HEK293 (cell line): ENCODE measurements around the gene SRSF1.

Experiments used
- CTCF ChIA-PET: fragments of 350-600 bp; formaldehyde crosslinking; extraction: SDS; loops from one replicate; lab custom pipeline; 2021; ENCODE audit warnings: antibody characterized with exemption; lab: Yijun Ruan, JAX
- POLR2A ChIA-PET: fragments of 300-600 bp; formaldehyde crosslinking; extraction: SDS; loops from one replicate; lab custom pipeline; 2020; ENCODE audit warnings: antibody characterized with exemption, inconsistent platforms; lab: Yijun Ruan, JAX
- H3K27ac ChIP-seq: fragments of 200-500 bp; sonication (Bioruptor generic); 2 replicates; pipeline ENCODE4 v1.5.1; 2014; ENCODE audit warnings: low read depth, low read length, control low read depth, inconsistent platforms; ENCODE audit errors: extremely low read depth
- H3K36me3 ChIP-seq, 2 experiments: fragments of 200-500 bp in 1 of 2; sonication (Bioruptor generic) in 1 of 2; 1 replicate in 1 of 2; 2 replicates in 1 of 2; pipeline ENCODE4 v1.5.1; 2014 to 2017; ENCODE audit warnings: inconsistent platforms in 2 of 2, low read length in 2 of 2; ENCODE audit not compliant: control insufficient read depth in 2 of 2, insufficient read depth in 1 of 2
- H3K4me1 ChIP-seq: fragments of 200-500 bp; sonication (Bioruptor generic); 2 replicates; pipeline ENCODE4 v1.5.1; 2014; ENCODE audit warnings: mild to moderate bottlenecking, low read length, inconsistent platforms; ENCODE audit not compliant: control insufficient read depth, insufficient read depth
- H3K4me3 ChIP-seq: 2 replicates; pipeline ENCODE4 v1.5.1; 2011; ENCODE audit warnings: low read depth, mild to moderate bottlenecking, control low read depth, low read length, moderate library complexity
- H3K9me3 ChIP-seq: fragments of 200-500 bp; sonication (Bioruptor generic); 2 replicates; pipeline ENCODE4 v1.5.1; 2014; ENCODE audit warnings: low read depth, low read length, inconsistent platforms; ENCODE audit not compliant: control insufficient read depth, insufficient read depth
- BCL11B ChIP-seq: fragments of 450-650 bp; formaldehyde crosslinking; IDR thresholded peaks from 2 replicates; pipeline ENCODE4 v1.5.1; 2016; ENCODE audit warnings: low read depth, missing biosample characterization, missing genetic modification characterization
- EGR2 ChIP-seq: fragments of 450-650 bp; formaldehyde crosslinking; IDR thresholded peaks from 2 replicates; pipeline ENCODE4 v1.5.1; 2016; ENCODE audit warnings: low read depth, missing biosample characterization, missing genetic modification characterization
- GLI4 ChIP-seq: fragments of 450-650 bp; formaldehyde crosslinking; IDR thresholded peaks from 2 replicates; pipeline ENCODE4 v1.5.1; 2016; ENCODE audit warnings: missing biosample characterization, missing genetic modification characterization
- HOXD13 ChIP-seq: sonication (generic); formaldehyde crosslinking; IDR thresholded peaks from 2 replicates; pipeline ENCODE4 v1.8.0; 2022; ENCODE audit warnings: missing genetic modification reagents, borderline replicate concordance
- IKZF3 ChIP-seq: fragments of 450-650 bp; IDR thresholded peaks from 2 replicates; pipeline ENCODE4 v1.5.0; 2018; ENCODE audit warnings: missing biosample characterization, mild to moderate bottlenecking, missing genetic modification characterization, moderate library complexity
- KLF10 ChIP-seq: fragments of 450-650 bp; IDR thresholded peaks from 2 replicates; pipeline ENCODE4 v1.5.1; 2018; ENCODE audit warnings: missing biosample characterization, mild to moderate bottlenecking, missing genetic modification characterization
- KLF17 ChIP-seq: fragments of 450-650 bp; formaldehyde crosslinking; IDR thresholded peaks from 2 replicates; pipeline ENCODE4 v1.5.1; 2016; ENCODE audit warnings: missing biosample characterization, missing genetic modification characterization
- MZF1 ChIP-seq: fragments of 450-650 bp; formaldehyde crosslinking; IDR thresholded peaks from 2 replicates; pipeline ENCODE4 v1.5.1; 2017; ENCODE audit warnings: missing biosample characterization, missing genetic modification characterization, borderline replicate concordance
- SP2 ChIP-seq: fragments of 450-650 bp; formaldehyde crosslinking; IDR thresholded peaks from 2 replicates; pipeline ENCODE4 v1.5.1; 2016; ENCODE audit warnings: missing biosample characterization, missing genetic modification characterization
- ZBTB17 ChIP-seq: fragments of 450-650 bp; formaldehyde crosslinking; IDR thresholded peaks from 2 replicates; pipeline ENCODE4 v1.5.1; 2016; ENCODE audit warnings: missing biosample characterization, missing genetic modification characterization
- ZBTB20 ChIP-seq: fragments of 450-650 bp; formaldehyde crosslinking; IDR thresholded peaks from 2 replicates; pipeline ENCODE4 v1.5.1; 2016; ENCODE audit warnings: missing biosample characterization, missing genetic modification characterization
- ZBTB44 ChIP-seq: fragments of 450-650 bp; IDR thresholded peaks from 2 replicates; pipeline ENCODE4 v1.5.1; 2018; ENCODE audit warnings: missing biosample characterization, mild to moderate bottlenecking, missing genetic modification characterization
- ZFP69B ChIP-seq: fragments of 450-650 bp; formaldehyde crosslinking; IDR thresholded peaks from 2 replicates; pipeline ENCODE4 v1.5.1; 2016; ENCODE audit warnings: missing biosample characterization, missing genetic modification characterization
- ZNF157 ChIP-seq: fragments of 450-650 bp; formaldehyde crosslinking; IDR thresholded peaks from 2 replicates; pipeline ENCODE4 v1.5.1; 2016; ENCODE audit warnings: missing biosample characterization, missing genetic modification characterization
- ZNF19 ChIP-seq: fragments of 450-650 bp; formaldehyde crosslinking; IDR thresholded peaks from 2 replicates; pipeline ENCODE4; 2016; ENCODE audit warnings: missing biosample characterization, missing genetic modification characterization, low read depth
- ZNF223 ChIP-seq: fragments of 450-650 bp; formaldehyde crosslinking; IDR thresholded peaks from 2 replicates; pipeline ENCODE4 v1.5.1; 2016; ENCODE audit warnings: missing biosample characterization, missing genetic modification characterization
- ZNF23 ChIP-seq: fragments of 450-650 bp; formaldehyde crosslinking; IDR thresholded peaks from 2 replicates; pipeline ENCODE4 v1.5.1; 2016; ENCODE audit warnings: missing biosample characterization, missing genetic modification characterization, borderline replicate concordance
- ZNF239 ChIP-seq: fragments of 450-650 bp; formaldehyde crosslinking; IDR thresholded peaks from 2 replicates; pipeline ENCODE4 v1.5.1; 2016; ENCODE audit warnings: missing biosample characterization, missing genetic modification characterization
- ZNF248 ChIP-seq: fragments of 450-650 bp; formaldehyde crosslinking; IDR thresholded peaks from 2 replicates; pipeline ENCODE4 v1.5.1; 2017; ENCODE audit warnings: missing biosample characterization, missing genetic modification characterization
- ZNF426 ChIP-seq: fragments of 450-650 bp; formaldehyde crosslinking; IDR thresholded peaks from 2 replicates; pipeline ENCODE4 v1.5.1; 2017; ENCODE audit warnings: missing biosample characterization, missing genetic modification characterization, mild to moderate bottlenecking, inconsistent platforms, moderate library complexity
- ZNF585B ChIP-seq: fragments of 450-650 bp; formaldehyde crosslinking; IDR thresholded peaks from 2 replicates; pipeline ENCODE4 v1.5.1; 2016; ENCODE audit warnings: missing biosample characterization, missing genetic modification characterization
- ZNF596 ChIP-seq: fragments of 450-650 bp; IDR thresholded peaks from 2 replicates; pipeline ENCODE4 v1.5.0; 2018; ENCODE audit warnings: missing biosample characterization, mild to moderate bottlenecking, missing genetic modification characterization, moderate library complexity
- ZNF624 ChIP-seq: fragments of 450-650 bp; formaldehyde crosslinking; IDR thresholded peaks from 2 replicates; pipeline ENCODE4 v1.5.1; 2017; ENCODE audit warnings: missing biosample characterization, missing genetic modification characterization
- ZSCAN23 ChIP-seq: fragments of 450-650 bp; formaldehyde crosslinking; IDR thresholded peaks from 2 replicates; pipeline ENCODE4 v1.5.1; 2016; ENCODE audit warnings: missing biosample characterization, missing genetic modification characterization
- TF ChIP-seq, protein P1 (sequence below): fragments of 450-650 bp; formaldehyde crosslinking; IDR thresholded peaks from 2 replicates; pipeline ENCODE4 v1.5.1; 2017; ENCODE audit warnings: missing biosample characterization, mild to moderate bottlenecking, missing genetic modification characterization, moderate library complexity
- TF ChIP-seq, protein P2 (sequence below): fragments of 450-650 bp; formaldehyde crosslinking; conservative IDR thresholded peaks from 2 replicates; pipeline ENCODE4 v1.5.1; 2016; ENCODE audit warnings: low read depth, missing biosample characterization, missing genetic modification characterization
- TF ChIP-seq, protein P3 (sequence below): fragments of 450-650 bp; formaldehyde crosslinking; IDR thresholded peaks from 2 replicates; pipeline ENCODE4 v1.5.1; 2016; ENCODE audit warnings: missing biosample characterization, missing genetic modification characterization

SRSF1 gene

GRCh38 chr17:57986841-57987580, 20.0 kb downstream of the SRSF1 start:
- CTCF ChIA-PET = interaction anchor here (0.7 to 3.6 kb wide), 20 partner anchors 11 to 134 kb away, joined by 3 to 31 read pairs (median 5); partner anchors contain the start of gene CUEDC1
- Histone ChIP-seq H3K9me3 (no peaks in the 10 kb centered on the region), H3K36me3 (peaks cover 5 to 28% of the 10 kb centered on the region in 2 experiments; a peak in 2 of 3 replicates), H3K4me1 (peaks cover 31% of the 10 kb centered on the region), H3K4me3 (peak overlapping the region; percentile 89), H3K27ac (peak overlapping the region; percentile 97)
- POLR2A ChIA-PET = interaction anchor here (0.9 to 3.6 kb wide), 13 partner anchors 9 to 137 kb away, joined by 3 to 26 read pairs (median 7); partner anchors contain the start of genes CUEDC1, MRPS23 and SRSF1
- no peak for TF ChIP-seq HOXD13
- no peak for TF ChIP-seq BCL11B (tag by site-specific recombination)
- no peak for TF ChIP-seq ZNF585B (tag by site-specific recombination)
- 0 out of 2 replicates have a peak, but pooled peaks have one; percentile 4 for TF ChIP-seq ZBTB44 (tag by site-specific recombination)
- no peak for TF ChIP-seq ZNF19 (tag by site-specific recombination)
- no peak for TF ChIP-seq ZNF23 (tag by site-specific recombination)
- TF ChIP-seq IKZF3 (tag by site-specific recombination) = peak; percentile 42
- peak; percentile 67 for TF ChIP-seq SP2 (tag by site-specific recombination)
- TF ChIP-seq ZNF239 (tag by site-specific recombination) = no peak
- no peak for TF ChIP-seq GLI4 (tag by site-specific recombination)
- no peak for TF ChIP-seq ZNF426
- TF ChIP-seq EGR2 (tag by site-specific recombination) = peak; percentile 82
- no peak for TF ChIP-seq ZNF624 (tag by site-specific recombination)
- 0 out of 2 replicates have a peak, but pooled peaks have one; percentile 41 for TF ChIP-seq ZFP69B (tag by site-specific recombination)
- TF ChIP-seq ZBTB20 (tag by site-specific recombination) = no peak
- TF ChIP-seq ZNF596 = no peak
- TF ChIP-seq, protein P1, sequence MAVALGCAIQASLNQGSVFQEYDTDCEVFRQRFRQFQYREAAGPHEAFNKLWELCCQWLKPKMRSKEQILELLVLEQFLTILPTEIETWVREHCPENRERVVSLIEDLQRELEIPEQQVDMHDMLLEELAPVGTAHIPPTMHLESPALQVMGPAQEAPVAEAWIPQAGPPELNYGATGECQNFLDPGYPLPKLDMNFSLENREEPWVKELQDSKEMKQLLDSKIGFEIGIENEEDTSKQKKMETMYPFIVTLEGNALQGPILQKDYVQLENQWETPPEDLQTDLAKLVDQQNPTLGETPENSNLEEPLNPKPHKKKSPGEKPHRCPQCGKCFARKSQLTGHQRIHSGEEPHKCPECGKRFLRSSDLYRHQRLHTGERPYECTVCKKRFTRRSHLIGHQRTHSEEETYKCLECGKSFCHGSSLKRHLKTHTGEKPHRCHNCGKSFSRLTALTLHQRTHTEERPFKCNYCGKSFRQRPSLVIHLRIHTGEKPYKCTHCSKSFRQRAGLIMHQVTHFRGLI = peak; percentile 32; the same call in 1 of the 2 replicates
- TF ChIP-seq MZF1 = no peak
- TF ChIP-seq KLF17 = no peak
- TF ChIP-seq ZNF223 (tag by site-specific recombination) = no peak
- TF ChIP-seq, protein P2, sequence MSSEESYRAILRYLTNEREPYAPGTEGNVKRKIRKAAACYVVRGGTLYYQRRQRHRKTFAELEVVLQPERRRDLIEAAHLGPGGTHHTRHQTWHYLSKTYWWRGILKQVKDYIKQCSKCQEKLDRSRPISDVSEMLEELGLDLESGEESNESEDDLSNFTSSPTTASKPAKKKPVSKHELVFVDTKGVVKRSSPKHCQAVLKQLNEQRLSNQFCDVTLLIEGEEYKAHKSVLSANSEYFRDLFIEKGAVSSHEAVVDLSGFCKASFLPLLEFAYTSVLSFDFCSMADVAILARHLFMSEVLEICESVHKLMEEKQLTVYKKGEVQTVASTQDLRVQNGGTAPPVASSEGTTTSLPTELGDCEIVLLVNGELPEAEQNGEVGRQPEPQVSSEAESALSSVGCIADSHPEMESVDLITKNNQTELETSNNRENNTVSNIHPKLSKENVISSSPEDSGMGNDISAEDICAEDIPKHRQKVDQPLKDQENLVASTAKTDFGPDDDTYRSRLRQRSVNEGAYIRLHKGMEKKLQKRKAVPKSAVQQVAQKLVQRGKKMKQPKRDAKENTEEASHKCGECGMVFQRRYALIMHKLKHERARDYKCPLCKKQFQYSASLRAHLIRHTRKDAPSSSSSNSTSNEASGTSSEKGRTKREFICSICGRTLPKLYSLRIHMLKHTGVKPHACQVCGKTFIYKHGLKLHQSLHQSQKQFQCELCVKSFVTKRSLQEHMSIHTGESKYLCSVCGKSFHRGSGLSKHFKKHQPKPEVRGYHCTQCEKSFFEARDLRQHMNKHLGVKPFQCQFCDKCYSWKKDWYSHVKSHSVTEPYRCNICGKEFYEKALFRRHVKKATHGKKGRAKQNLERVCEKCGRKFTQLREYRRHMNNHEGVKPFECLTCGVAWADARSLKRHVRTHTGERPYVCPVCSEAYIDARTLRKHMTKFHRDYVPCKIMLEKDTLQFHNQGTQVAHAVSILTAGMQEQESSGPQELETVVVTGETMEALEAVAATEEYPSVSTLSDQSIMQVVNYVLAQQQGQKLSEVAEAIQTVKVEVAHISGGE = peak; percentile 11
- TF ChIP-seq ZBTB17 = peak; percentile 28; the same call in 1 of the 2 replicates
- no peak for TF ChIP-seq ZSCAN23 (tag by site-specific recombination)
- peak; percentile 32; the same call in 1 of the 2 replicates for TF ChIP-seq KLF10 (tag by site-specific recombination)
- TF ChIP-seq ZNF157 (tag by site-specific recombination) = no peak
- TF ChIP-seq, protein P3, sequence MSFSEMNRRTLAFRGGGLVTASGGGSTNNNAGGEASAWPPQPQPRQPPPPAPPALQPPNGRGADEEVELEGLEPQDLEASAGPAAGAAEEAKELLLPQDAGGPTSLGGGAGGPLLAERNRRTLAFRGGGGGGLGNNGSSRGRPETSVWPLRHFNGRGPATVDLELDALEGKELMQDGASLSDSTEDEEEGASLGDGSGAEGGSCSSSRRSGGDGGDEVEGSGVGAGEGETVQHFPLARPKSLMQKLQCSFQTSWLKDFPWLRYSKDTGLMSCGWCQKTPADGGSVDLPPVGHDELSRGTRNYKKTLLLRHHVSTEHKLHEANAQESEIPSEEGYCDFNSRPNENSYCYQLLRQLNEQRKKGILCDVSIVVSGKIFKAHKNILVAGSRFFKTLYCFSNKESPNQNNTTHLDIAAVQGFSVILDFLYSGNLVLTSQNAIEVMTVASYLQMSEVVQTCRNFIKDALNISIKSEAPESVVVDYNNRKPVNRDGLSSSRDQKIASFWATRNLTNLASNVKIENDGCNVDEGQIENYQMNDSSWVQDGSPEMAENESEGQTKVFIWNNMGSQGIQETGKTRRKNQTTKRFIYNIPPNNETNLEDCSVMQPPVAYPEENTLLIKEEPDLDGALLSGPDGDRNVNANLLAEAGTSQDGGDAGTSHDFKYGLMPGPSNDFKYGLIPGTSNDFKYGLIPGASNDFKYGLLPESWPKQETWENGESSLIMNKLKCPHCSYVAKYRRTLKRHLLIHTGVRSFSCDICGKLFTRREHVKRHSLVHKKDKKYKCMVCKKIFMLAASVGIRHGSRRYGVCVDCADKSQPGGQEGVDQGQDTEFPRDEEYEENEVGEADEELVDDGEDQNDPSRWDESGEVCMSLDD (tag by site-specific recombination) = no peak
- TF ChIP-seq ZNF248 = no peak
